Astrocyte (in vitro differentiated cells and primary cell): ENCODE data around the gene ZC3H12A.
A peak's percentile ranks its signal among the peaks of the same experiment; 100 is the strongest.

Source experiments
- CTCF ChIP-seq: IDR thresholded peaks from 2 replicates; pipeline ENCODE4 v1.5.1; 2011; ENCODE audit warnings: low read depth, mild to moderate bottlenecking, inconsistent platforms, low read length, moderate library complexity; ENCODE audit not compliant: insufficient read depth
- EZH2 ChIP-seq: IDR thresholded peaks from 2 replicates; pipeline ENCODE4 v1.6.1; 2012; ENCODE audit warnings: mild to moderate bottlenecking, low read length, inconsistent platforms; ENCODE audit not compliant: insufficient read depth

GRCh38 chr1:37434292-37435225 lies 39.8 kb upstream of the ZC3H12A start:
- TF ChIP-seq CTCF (peak; percentile 67), EZH2 (no peak)
